CD4-positive, alpha-beta T cell (primary cell): ENCODE data around the gene EML6. TPM values are rescaled to one million over a fixed set of nuclear protein-coding genes. Genes with fewer than 3 reads are reported as not detected.

Experiments used
- ATAC-seq: fragments of 200-7000 bp; cut with Tn5 transposase; one replicate; pipeline ENCODE4 v1.10.0; 2022; ENCODE audit warnings: mild to moderate bottlenecking; ENCODE audit not compliant: poor library complexity
- CTCF ChIA-PET: fragments of 350-600 bp; sonication (Branson Sonifier 250); formaldehyde crosslinking; loops from one replicate; lab custom pipeline; 2021; ENCODE audit warnings: antibody characterized with exemption, inconsistent platforms; lab: Charles Lee
- POLR2A ChIA-PET: fragments of 350-600 bp; sonication (Branson Sonifier 250); formaldehyde crosslinking; loops from one replicate; lab custom pipeline; 2021; ENCODE audit warnings: antibody characterized with exemption, inconsistent platforms; lab: Charles Lee
- DNase-seq, 14 experiments: peaks; one replicate each; pipeline ENCODE4 v3.0.0-alpha.2; 2013 to 2020; ENCODE audit warnings: mixed read lengths in 2 of 14
- H3K27ac ChIP-seq, 2 donors: one replicate each; pipeline versions ENCODE4 v1.5.1 to v1.7.0; 2013; ENCODE audit warnings: low read length in 2 of 2, low read depth in 1 of 2, mild to moderate bottlenecking in 1 of 2
- H3K27me3 ChIP-seq, 2 experiments: 1 replicate in 1 of 2; 2 replicates in 1 of 2; pipeline versions ENCODE4 v1.6.1 to v1.7.0; 2013; ENCODE audit warnings: low read length in 2 of 2, control low read depth in 1 of 2, mild to moderate bottlenecking in 1 of 2, moderate library complexity in 1 of 2; ENCODE audit not compliant: insufficient read depth in 2 of 2, control insufficient read depth in 1 of 2
- H3K36me3 ChIP-seq: one replicate; pipeline ENCODE4 v1.6.1; 2013; ENCODE audit warnings: low read length, control low read depth; ENCODE audit not compliant: insufficient read depth
- H3K4me1 ChIP-seq: one replicate; pipeline ENCODE4 v1.6.1; 2013; ENCODE audit warnings: low read length, control low read depth; ENCODE audit not compliant: insufficient read depth
- H3K4me3 ChIP-seq: one replicate; pipeline ENCODE4 v1.5.1; 2013; ENCODE audit warnings: mild to moderate bottlenecking, low read length, moderate library complexity
- H3K9me3 ChIP-seq, 2 experiments: 1 replicate in 1 of 2; 2 replicates in 1 of 2; pipeline versions ENCODE4 v1.6.1 to v1.7.0; 2013; ENCODE audit warnings: low read length in 2 of 2, mild to moderate bottlenecking in 2 of 2, control low read depth in 1 of 2, moderate library complexity in 1 of 2; ENCODE audit not compliant: control insufficient read depth in 1 of 2, insufficient read depth in 1 of 2
- H3K27ac Mint-ChIP-seq: one replicate; pipeline ENCODE4 v1.8.0; 2020; ENCODE audit warnings: mixed read lengths
- H3K27me3 Mint-ChIP-seq: one replicate; pipeline ENCODE4 v1.8.0; 2021; ENCODE audit warnings: mixed read lengths
- H3K36me3 Mint-ChIP-seq: one replicate; pipeline ENCODE4 v1.8.0; 2021; ENCODE audit warnings: low read depth, mixed read lengths
- H3K4me1 Mint-ChIP-seq: one replicate; pipeline ENCODE4 v1.8.0; 2021; ENCODE audit warnings: low read depth, mixed read lengths
- H3K4me3 Mint-ChIP-seq: one replicate; pipeline ENCODE4 v1.8.0; 2020; ENCODE audit warnings: mild to moderate bottlenecking, mixed read lengths
- H3K9me3 Mint-ChIP-seq: one replicate; pipeline ENCODE4 v1.8.0; 2020; ENCODE audit warnings: mixed read lengths
- CTCF ChIP-seq: fragments of 200-600 bp; IDR thresholded peaks from one replicate; pipeline ENCODE4 v1.8.0; 2022; ENCODE audit warnings: antibody characterized with exemption, mild to moderate bottlenecking
- intact Hi-C, 2 experiments: fragments of 100-400 bp; cut with DNase I in 1 of 2; cut with micrococcal nuclease in 1 of 2; formaldehyde crosslinking; loops; one replicate each; pipeline versions ENCODE4 v1.15.1 to v1.9.0; 2023 to 2025; cut with DNase I, micrococcal nuclease
- total RNA-seq, 174 experiments: library from RNA in 2 of 174; stranded (reverse) in 2 of 174; gene quantifications; one replicate each; pipeline ENCODE4 v1.2.3 and lab custom pipeline; 2021 to 2026

EML6 gene
- total RNA-seq, 2 experiments from 2014 or later, result 0.22 to 0.34 TPM

- Histone ChIP-seq H3K4me3 (no peak overlapping the region), H3K27me3 (no peaks in the 10 kb centered on the region), H3K9me3 (peaks cover 0 to 4% of the 10 kb centered on the region in 2 experiments), H3K36me3 (no peaks in the 10 kb centered on the region), H3K27ac (no peak overlapping the region), H3K4me1 (peaks cover 20% of the 10 kb centered on the region)
- no peak for ATAC-seq
- peaks cover 4% of the 10 kb centered on the region for H3K27me3 Mint-ChIP-seq
- H3K36me3 Mint-ChIP-seq, result no peaks in the 10 kb centered on the region
- POLR2A ChIA-PET, result no interaction called here
- no peaks in the 10 kb centered on the region for H3K9me3 Mint-ChIP-seq
- TF ChIP-seq CTCF, result no peak
- intact Hi-C loops, result no loop called here
- CTCF ChIA-PET, result no interaction called here
- H3K4me1 Mint-ChIP-seq, result no peaks in the 10 kb centered on the region
- no peak overlapping the region for H3K4me3 Mint-ChIP-seq
- H3K27ac Mint-ChIP-seq, result peak overlapping the region; percentile 66
- DNase-seq, result no peak
Measured at GRCh38 chr2:54945391-54946219, 222.1 kb downstream of the EML6 start.

GRCh38 chr2:54946220-54946805 is 222.9 kb downstream of the EML6 start:
- intact Hi-C loops, result no loop called here
- H3K36me3 Mint-ChIP-seq, result no peaks in the 10 kb centered on the region
- no peak for TF ChIP-seq CTCF
- H3K27ac Mint-ChIP-seq, result no peak overlapping the region
- H3K9me3 Mint-ChIP-seq, result no peaks in the 10 kb centered on the region
- no peak for DNase-seq
- POLR2A ChIA-PET, result no interaction called here
- Histone ChIP-seq H3K27me3 (no peaks in the 10 kb centered on the region), H3K4me1 (peaks cover 20% of the 10 kb centered on the region), H3K9me3 (peaks cover 0 to 4% of the 10 kb centered on the region in 2 experiments), H3K36me3 (no peaks in the 10 kb centered on the region), H3K27ac (no peak overlapping the region), H3K4me3 (no peak overlapping the region)
- CTCF ChIA-PET, result no interaction called here
- H3K27me3 Mint-ChIP-seq, result peaks cover 4% of the 10 kb centered on the region
- no peaks in the 10 kb centered on the region for H3K4me1 Mint-ChIP-seq
- no peak overlapping the region for H3K4me3 Mint-ChIP-seq
- no peak for ATAC-seq

GRCh38 chr2:54947136-54947535 is 223.7 kb downstream of the EML6 start:
- H3K9me3 Mint-ChIP-seq, result no peaks in the 10 kb centered on the region
- Histone ChIP-seq H3K27ac (no peak overlapping the region), H3K9me3 (peaks cover 0 to 4% of the 10 kb centered on the region in 2 experiments), H3K36me3 (no peaks in the 10 kb centered on the region), H3K4me1 (peaks cover 16% of the 10 kb centered on the region), H3K4me3 (no peak overlapping the region), H3K27me3 (no peaks in the 10 kb centered on the region)
- ATAC-seq (no peak), DNase-seq (no peak)
- peaks cover 4% of the 10 kb centered on the region for H3K27me3 Mint-ChIP-seq
- CTCF ChIA-PET, result no interaction called here
- H3K36me3 Mint-ChIP-seq, result no peaks in the 10 kb centered on the region
- POLR2A ChIA-PET, result interaction anchor here (0.8 kb wide), 1 partner anchor 90 kb away, joined by 3 read pairs; no protein-coding TSS in a partner anchor
- intact Hi-C loops, result no loop called here
- H3K27ac Mint-ChIP-seq, result no peak overlapping the region
- no peak overlapping the region for H3K4me3 Mint-ChIP-seq
- H3K4me1 Mint-ChIP-seq, result no peaks in the 10 kb centered on the region
- no peak for TF ChIP-seq CTCF
